ENCODE results near the gene NGEF.

- TF ChIP-seq CTCF (IDR thresholded peaks at IDR 0.05) (no peak), POLR2A (IDR thresholded peaks at IDR 0.05) (no peak)
Observed at GRCh38 chr2:232884549-232885263, 128.3 kb downstream of the NGEF start.
